Embryonic facial prominence (tissue), 1 donor: ENCODE measurements around the gene SYDE1.

Source experiments
- DNase-seq: peaks from one replicate; pipeline ENCODE4 v3.0.0-alpha.2; 2016; ENCODE audit errors: extremely low spot score

SYDE1 gene

GRCh38 chr19:15108145-15108844 is 1.1 kb downstream of the SYDE1 start:
- no peak for DNase-seq

DNA sequence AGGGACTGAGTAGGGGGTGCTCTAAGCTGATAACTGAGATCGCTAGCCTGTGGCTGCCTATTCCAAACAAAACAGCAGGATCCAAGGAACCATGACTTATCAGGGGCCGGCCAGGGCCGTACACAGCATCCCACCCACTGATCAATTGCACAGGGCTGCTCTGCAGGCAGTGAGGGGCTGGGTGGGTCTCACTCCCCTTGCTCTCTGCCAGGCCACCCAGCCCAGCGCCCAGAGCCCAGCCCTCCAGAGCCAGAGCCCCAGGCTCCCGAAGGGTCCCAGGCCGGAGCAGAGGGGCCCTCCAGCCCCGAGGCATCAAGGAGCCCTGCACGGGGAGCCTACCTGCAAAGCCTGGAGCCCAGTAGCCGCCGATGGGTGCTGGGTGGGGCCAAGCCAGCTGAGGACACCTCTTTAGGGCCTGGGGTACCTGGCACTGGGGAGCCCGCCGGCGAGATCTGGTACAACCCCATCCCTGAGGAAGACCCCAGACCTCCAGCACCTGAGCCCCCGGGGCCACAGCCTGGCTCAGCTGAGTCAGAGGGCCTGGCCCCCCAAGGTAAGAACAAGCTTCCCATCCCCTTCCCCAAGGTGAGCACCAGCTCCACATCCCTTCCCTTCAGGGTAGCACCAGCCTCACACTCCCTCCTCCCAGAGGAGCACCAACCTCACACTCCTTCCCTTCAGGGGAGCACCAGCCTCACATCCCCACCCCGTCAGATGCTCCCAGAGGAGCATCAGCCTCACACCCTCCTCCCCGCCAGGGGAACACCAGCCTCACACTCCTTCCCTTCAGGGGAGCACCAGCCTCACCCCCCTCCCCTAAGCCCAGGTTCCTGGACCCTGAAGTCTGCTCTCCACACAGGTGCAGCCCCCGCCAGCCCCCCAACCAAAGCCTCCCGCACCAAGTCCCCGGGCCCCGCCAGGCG is 1.9 kb downstream of the SYDE1 start:
- no peak for DNase-seq

DNA sequence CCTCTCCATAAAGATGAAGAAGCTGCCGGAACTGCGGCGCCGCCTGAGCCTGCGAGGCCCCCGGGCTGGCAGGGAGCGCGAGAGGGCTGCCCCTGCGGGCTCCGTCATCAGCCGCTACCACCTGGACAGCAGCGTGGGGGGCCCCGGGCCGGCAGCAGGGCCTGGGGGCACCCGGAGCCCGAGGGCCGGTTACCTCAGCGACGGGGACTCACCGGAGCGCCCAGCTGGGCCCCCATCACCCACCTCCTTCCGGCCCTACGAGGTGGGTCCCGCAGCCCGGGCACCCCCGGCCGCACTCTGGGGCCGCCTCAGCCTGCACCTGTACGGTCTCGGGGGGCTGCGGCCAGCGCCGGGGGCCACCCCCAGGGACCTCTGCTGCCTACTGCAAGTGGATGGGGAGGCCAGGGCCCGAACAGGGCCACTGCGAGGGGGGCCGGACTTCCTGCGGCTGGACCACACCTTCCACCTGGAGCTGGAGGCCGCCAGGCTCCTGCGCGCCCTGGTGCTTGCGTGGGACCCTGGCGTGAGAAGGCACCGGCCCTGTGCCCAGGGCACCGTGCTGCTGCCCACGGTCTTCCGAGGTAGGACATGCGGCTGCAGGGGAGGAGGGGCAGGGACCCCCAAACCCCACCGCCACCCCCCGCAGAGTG is 2.7 kb downstream of the SYDE1 start:
- no peak for DNase-seq

- DNase-seq, result no peak
Measured at GRCh38 chr19:15110418-15110815, 3.2 kb downstream of the SYDE1 start.

- DNase-seq, result no peak
Measured at GRCh38 chr19:15111758-15112157, 4.6 kb downstream of the SYDE1 start.

DNA sequence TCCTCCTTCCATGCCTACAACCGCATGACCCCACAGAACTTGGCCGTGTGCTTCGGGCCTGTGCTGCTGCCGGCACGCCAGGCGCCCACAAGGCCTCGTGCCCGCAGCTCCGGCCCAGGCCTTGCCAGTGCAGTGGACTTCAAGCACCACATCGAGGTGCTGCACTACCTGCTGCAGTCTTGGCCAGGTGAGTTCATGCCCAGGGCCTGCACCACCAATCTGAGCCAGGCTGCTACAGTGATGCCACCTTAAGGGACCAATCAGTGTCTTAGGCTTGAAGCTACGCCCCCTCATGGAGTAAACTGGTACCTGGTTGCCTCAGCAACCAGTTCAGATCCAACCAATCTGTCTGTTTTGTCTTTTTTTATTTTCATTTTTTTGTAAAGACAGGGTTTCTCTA is 5.2 kb downstream of the SYDE1 start:
- no peak for DNase-seq

- DNase-seq, result no peak
Measured at GRCh38 chr19:15113245-15114152, 6.3 kb downstream of the SYDE1 start.

DNA sequence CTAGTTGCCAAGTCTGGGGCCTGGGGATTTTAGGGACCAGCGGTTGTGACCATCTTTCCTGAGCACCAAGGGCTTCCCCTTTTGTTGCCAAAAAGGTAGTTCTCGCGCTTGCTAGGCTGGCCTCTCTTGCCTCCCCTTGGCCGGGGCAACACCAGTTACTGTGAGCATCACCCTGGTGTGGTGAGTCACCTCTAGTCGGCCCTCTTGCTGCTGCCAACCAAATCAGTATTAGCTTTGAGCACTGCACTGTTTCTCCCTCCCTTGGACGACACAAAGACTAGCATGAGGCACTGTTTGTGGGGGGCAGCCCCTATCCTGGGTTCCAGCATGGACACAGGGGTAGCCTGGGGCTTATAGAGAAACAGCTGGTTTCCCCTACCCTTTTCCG is 6.9 kb downstream of the SYDE1 start:
- DNase-seq, result no peak

DNA sequence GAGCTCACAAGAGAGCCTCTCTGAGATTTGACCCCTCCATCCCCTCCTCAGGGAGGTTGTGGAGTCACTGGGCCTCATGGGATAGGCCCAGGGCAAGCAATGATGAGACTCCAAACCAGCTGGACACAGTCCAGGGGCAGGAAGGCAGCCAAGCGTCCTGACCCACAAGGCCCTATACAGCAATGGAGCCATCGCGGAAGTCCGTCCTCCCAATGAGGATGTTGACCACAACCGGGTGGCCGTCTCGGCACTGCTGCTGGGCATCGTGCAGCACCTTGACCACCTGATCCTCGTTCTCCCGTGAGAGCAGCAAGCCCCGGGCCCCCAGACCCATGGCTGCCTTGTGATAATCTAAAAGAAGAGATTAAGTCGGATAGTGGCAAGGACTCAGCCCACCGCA is 7.9 kb downstream of the SYDE1 start:
- no peak for DNase-seq

DNA sequence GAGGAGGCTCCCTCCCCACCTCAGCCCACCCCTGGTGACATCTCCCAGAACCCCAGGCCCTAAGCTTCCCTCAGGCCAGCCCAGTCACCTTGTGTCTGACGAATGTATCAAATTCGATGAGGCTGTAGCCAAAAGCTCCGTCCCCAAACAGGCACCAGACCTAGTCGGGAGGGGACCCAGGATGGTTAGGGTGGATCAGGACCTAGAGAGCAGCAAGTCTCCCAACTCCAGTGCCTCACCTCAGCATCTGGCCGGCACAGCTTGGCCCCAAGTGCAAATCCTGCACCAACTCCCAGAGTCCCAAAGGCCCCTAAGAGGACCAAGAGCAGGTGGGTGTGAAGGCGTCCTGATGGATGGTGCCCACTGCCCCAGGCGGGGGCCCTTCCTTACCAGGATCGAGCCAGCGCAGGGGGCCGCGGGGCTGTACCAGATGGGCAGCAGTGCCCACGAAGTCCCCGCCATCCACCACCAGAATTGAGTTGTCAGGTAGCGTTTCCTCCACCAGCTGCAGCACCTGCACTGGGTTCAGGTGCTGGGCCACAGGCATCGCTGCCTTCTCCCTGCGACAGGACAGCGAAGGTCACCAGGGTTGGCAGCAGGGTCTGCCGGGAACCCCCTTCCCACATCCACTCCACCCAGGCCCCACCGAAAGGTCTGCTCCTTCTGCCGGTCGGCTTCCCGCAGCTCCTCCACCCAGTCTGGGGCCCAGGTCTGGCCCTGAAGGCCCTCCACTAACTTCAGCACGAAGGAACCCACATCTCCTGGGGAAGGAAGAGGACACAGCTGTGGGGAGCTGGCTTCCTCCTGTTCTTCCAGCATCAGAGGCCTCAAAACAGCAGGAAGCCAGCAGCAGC is 8.8 kb downstream of the SYDE1 start:
- no peak for DNase-seq

GRCh38 chr19:15116856-15117255 is 9.7 kb downstream of the SYDE1 start:
- DNase-seq, result no peak

DNA sequence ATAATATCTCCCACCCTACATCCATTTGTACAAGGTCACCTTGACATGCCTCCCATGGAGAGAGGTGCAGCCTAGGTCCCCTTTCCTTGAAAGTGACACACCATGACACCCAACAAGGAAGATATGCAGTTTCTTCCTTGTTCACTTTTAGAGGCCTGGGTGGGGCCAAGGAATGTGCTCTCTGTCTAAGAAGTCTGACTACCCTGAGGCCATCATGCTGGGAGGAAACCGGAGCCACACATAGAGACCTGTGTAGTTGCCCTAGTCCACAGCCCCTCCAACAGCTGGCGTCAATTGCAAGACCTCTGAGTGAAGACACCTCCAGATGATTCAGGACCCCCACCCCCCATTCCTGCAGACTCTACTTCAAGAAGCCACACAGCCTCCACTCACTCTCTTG is 11.0 kb downstream of the SYDE1 start:
- DNase-seq, result no peak

DNA sequence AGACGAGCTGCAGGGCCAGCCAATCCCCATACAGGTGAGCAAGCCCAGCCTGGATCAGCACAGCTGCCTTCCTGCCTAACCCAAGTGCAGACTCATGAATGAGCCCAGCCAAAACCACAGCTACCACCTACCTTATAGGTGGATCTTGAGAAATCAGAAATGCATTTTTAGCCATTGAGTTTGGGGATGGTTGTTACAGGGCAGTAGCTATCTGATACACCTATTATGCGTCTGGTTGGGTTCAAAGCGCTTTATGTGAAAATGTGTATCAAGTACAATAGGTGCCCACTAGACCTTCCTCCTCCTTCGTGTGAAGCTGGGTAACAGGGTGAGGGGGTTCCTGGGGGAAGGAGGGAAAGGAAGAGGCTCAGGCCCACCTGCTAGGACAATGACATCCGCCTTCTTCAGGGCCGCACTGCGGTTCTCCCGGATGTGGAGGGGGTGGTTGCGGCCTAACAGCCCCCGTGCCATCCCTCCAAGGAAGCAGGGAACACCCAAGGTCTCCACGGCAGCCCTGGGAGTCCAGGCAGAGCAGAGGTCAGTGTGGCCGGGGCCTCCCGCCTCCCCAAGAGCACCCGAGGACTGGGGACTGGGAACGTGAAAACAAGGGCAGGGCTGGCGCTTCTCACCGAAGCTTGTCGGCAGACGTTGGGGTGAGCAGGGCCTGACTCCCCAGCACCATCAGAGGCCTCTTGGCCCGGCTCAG is 11.7 kb downstream of the SYDE1 start:
- DNase-seq, result no peak

DNA sequence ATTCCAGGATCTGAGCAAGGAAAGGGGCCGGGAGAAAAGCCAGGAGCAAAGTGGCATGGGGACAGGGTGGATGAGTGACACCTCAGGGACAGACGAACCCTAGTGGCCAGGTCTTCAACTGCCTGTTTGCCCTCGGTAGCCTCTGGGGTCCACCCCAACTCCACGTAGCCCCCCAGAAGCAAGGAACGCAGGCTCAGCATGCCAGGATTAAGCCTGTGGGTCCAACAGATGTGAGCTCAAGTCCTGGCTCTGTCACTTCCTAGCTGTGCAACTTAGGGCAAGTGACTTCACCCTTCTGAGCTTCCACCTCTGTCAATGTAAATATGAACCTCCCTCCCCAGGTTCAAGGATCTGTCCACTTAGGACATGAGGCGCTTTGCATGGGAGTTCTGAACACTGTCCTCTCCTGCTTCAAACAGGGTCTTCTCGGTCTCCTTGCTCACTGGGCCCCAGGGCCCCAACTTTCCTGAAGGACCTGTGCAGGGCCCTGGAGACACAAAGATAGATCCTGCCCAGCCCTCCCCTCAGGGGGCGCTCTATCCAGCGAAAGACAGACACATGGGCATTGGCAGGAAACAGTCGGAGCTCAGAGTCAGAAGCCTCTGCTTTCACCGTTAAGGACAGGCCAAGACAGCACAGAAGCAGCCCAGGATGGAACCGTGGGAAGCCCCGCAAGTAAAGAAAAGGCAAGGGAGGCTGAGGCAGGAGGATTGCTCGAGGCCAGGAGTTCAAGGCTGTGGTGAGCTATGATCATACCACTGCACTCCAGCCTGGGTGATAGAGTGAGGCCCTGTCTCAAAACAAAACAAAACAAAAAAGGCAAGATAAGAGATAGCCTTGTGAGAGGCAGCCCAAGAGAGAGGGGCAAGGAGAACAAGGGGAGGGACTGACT is 13.2 kb downstream of the SYDE1 start:
- DNase-seq, result no peak

DNA sequence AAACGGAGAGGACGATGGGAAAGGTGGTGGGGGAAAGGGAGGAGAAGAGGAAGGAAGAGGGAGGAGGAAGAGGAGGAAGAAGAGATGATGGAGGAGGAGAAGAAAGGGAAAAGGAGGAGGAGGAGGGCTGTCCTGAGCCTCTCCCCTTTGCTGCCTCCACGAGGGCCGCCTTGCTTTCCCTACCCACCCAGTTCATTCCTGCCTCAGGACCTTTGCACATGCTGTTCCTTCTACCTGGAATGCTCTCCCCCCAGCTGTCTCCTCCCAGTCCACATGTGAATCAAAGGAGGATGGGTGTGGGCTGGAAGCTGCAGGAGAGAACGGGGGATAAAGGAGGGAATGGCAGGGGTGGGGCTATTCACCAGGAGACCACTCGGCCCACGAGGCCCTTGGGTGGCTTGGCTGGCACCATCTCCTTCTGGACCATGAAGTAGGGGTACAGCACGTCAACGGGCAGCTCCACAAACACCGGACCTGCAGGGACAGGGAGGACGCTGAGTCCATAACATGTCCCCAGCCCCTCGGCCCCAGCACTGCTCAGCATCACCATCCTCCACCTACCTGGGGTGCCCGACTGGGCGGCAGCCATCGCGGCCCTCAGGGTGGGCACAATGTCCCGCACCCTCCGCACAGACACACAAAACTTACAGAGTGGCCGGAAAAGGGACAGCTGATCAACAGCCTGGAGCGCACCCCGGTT is 15.3 kb downstream of the SYDE1 start:
- no peak for DNase-seq

GRCh38 chr19:15123031-15123890 is 16.1 kb downstream of the SYDE1 start:
- no peak for DNase-seq

DNA sequence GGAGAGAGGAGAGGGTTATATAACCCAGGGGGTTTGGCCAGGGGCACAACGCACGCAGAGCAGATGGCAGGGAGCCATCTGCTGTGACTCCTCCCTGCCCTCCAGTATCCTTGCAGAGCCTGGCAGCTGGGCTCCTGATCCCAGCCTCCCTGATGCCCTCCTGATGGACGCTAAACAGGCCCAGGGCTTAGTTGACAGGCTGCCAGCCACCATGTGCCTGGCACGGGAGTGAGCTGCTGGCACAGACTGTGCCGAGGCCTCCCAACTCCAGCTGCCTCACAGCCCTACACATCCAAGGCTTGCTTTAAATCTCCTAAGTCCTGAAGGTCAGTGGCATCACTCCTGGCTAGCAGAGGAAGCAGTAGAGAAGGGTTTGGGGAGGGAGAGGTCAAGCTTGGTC is 16.7 kb downstream of the SYDE1 start:
- DNase-seq, result no peak
